EH (cell line): Measurements from ENCODE around the gene SLC30A3.

ENCODE experiments used
- DNase-seq: peaks from one replicate; pipeline ENCODE4 v3.0.0-alpha.2; 2015; ENCODE audit warnings: low read depth

SLC30A3 gene

GRCh38 chr2:27204566-27204965, 58.3 kb downstream of the SLC30A3 start:
- DNase-seq: no peak

DNA sequence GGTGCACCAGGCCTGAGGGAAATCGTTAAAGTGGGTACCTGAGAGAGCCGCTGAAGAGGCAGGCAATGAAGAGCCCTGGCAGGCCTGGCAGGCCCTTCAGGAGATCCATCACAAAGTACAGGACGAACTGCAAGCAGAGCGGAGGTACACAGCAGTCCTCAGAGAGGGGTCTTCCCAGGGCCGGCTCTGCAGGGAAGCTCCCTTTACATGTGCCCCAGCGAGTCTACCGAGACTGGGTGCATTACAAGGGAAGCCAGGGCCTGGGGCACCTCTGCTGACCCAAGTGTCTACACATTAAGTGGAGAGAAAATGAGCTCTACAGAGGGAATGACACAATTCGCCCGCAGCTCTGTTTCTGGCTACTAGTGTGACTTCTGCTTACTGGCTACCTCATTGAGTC, 59.1 kb downstream of the SLC30A3 start:
- DNase-seq: no peak
